HepG2 (cell line): ENCODE measurements around the gene C12orf42. TPM values are rescaled to one million over a fixed set of nuclear protein-coding genes. Genes with fewer than 3 reads are reported as not detected.

ENCODE experiments used
- ATAC-seq: fragments of 200-7000 bp; cut with Tn5 transposase; 3 replicates; pipeline ENCODE4 v1.9.1; 2020; ENCODE audit warnings: mild to moderate bottlenecking, moderate library complexity
- BruUV-seq: library from RNA; stranded (reverse); fragments of 400-500 nt; replicated peaks from 2 replicates; lab custom pipeline; 2021; lab: Mats Ljungman, UMichigan
- CTCF ChIA-PET: fragments of 300-600 bp; formaldehyde crosslinking; extraction: SDS; loops from one replicate; lab custom pipeline; 2021; ENCODE audit warnings: low total read pairs, inconsistent platforms, low intra/inter-chr PET ratio; lab: Yijun Ruan, JAX
- POLR2A ChIA-PET: fragments of 350-600 bp; sonication (Branson Sonifier 250); formaldehyde crosslinking; loops from one replicate; lab custom pipeline; 2020; ENCODE audit warnings: antibody characterized with exemption, inconsistent platforms; lab: Yijun Ruan, JAX
- DNase-seq: peaks from one replicate; pipeline ENCODE4 v3.0.0-alpha.2; 2015; ENCODE audit warnings: low spot score
- FAIRE-seq: peaks from 3 replicates; lab custom pipeline; 2011; peaks lifted over from hg19 to GRCh38; lab: Jason Lieb, UNC
- H2AFZ ChIP-seq: one replicate; pipeline ENCODE4 v1.6.1; 2011; ENCODE audit warnings: low read length, inconsistent platforms
- H3K27ac ChIP-seq: fragments of 300-600 bp; 3 replicates; pipeline ENCODE4 v1.8.0; 2011; ENCODE audit warnings: mixed run types, mild to moderate bottlenecking, mixed read lengths, low read length, inconsistent platforms; ENCODE audit not compliant: insufficient read depth; ENCODE audit errors: extremely low read length
- H3K27me3 ChIP-seq, 2 experiments: fragments of 200-600 bp in 1 of 2; 2 replicates in 1 of 2; 3 replicates in 1 of 2; pipeline versions ENCODE4 v1.6.0 to v1.8.0; 2011; ENCODE audit warnings: low read length in 2 of 2, mild to moderate bottlenecking in 2 of 2, moderate library complexity in 2 of 2, inconsistent platforms in 1 of 2; ENCODE audit not compliant: insufficient read depth in 2 of 2, control insufficient read depth in 1 of 2
- H3K36me3 ChIP-seq, 2 experiments: fragments of 200-600 bp in 1 of 2; replicated peaks in 1 of 2; 2 replicates in 1 of 2; 3 replicates in 1 of 2; pipeline versions ENCODE4 v1.5.1 to v1.8.0; 2011; ENCODE audit warnings: low read length in 2 of 2, inconsistent platforms in 1 of 2; ENCODE audit not compliant: insufficient read depth in 2 of 2, control insufficient read depth in 1 of 2
- H3K4me1 ChIP-seq: 2 replicates; pipeline ENCODE4 v1.5.1; 2012; ENCODE audit warnings: low read length, inconsistent platforms; ENCODE audit not compliant: insufficient read depth
- H3K4me2 ChIP-seq: 2 replicates; pipeline ENCODE4 v1.6.0; 2011; ENCODE audit warnings: low read depth, low read length, inconsistent platforms
- H3K4me3 ChIP-seq, 3 experiments: fragments of 200-600 bp in 1 of 3; sonication (generic), shearing (Covaris generic) in 1 of 3; replicated peaks in 1 of 3; 2 replicates each; pipeline ENCODE4 v1.5.1; 2011 to 2016; ENCODE audit warnings: low read length in 3 of 3, inconsistent platforms in 2 of 3, low read depth in 2 of 3, mild to moderate bottlenecking in 2 of 3, control low read depth in 1 of 3, mixed read lengths in 1 of 3; ENCODE audit not compliant: insufficient read depth in 1 of 3
- H3K79me2 ChIP-seq: one replicate; pipeline ENCODE4 v1.6.1; 2011; ENCODE audit warnings: low read length, inconsistent platforms; ENCODE audit not compliant: insufficient read depth
- H3K9ac ChIP-seq: 2 replicates; pipeline ENCODE4 v1.6.0; 2011; ENCODE audit warnings: mild to moderate bottlenecking, low read depth, low read length, inconsistent platforms; ENCODE audit not compliant: insufficient read depth
- H3K9me3 ChIP-seq: 2 replicates; pipeline ENCODE4 v1.5.1; 2012; ENCODE audit warnings: mild to moderate bottlenecking, low read length
- H4K20me1 ChIP-seq: 2 replicates; pipeline ENCODE4 v1.6.0; 2011; ENCODE audit warnings: inconsistent platforms, mild to moderate bottlenecking, low read length, moderate library complexity; ENCODE audit not compliant: insufficient read depth
- AGO1 ChIP-seq: fragments of 200-400 bp; formaldehyde crosslinking; IDR thresholded peaks from 2 replicates; pipeline ENCODE4 v1.6.1; 2017; ENCODE audit warnings: mild to moderate bottlenecking, low read depth, low read length, moderate library complexity; ENCODE audit not compliant: poor library complexity, severe bottlenecking
- HIVEP1 ChIP-seq: sonication (generic); formaldehyde crosslinking; IDR thresholded peaks from 2 replicates; pipeline ENCODE4 v1.4.0; 2020; ENCODE audit warnings: mild to moderate bottlenecking, missing genetic modification reagents
- HNRNPH1 ChIP-seq: fragments of 200-400 bp; formaldehyde crosslinking; optimal IDR thresholded peaks from 2 replicates; pipeline ENCODE3; 2017; ENCODE audit warnings: mild to moderate bottlenecking, low read depth, low read length
- XRCC5 ChIP-seq: fragments of 200-400 bp; formaldehyde crosslinking; optimal IDR thresholded peaks from 2 replicates; pipeline ENCODE3; 2017; ENCODE audit warnings: mild to moderate bottlenecking, low read length
- ZUFSP ChIP-seq: sonication (generic); formaldehyde crosslinking; IDR thresholded peaks from 2 replicates; pipeline ENCODE4 v1.9.0; 2021; ENCODE audit warnings: missing genetic modification reagents, mild to moderate bottlenecking, borderline replicate concordance
- WGBS: methylation state at CpG from one replicate; pipeline ENCODE4 v1.1.6; 2017; ENCODE audit warnings: low lambda C conversion rate; 5-methylcytosine and 5-hydroxymethylcytosine counted together
- in situ Hi-C: cut with HindIII; loops from 2 replicates; pipeline ENCODE4 v1.10.0; 2017; ENCODE audit warnings: low pct_unique_long_range_greater_than_20kb; ENCODE audit not compliant: extremely low pct_ligation_motif_present
- intact Hi-C: fragments of 100-400 bp; cut with micrococcal nuclease; formaldehyde crosslinking; loops from one replicate; pipeline ENCODE4 v1.10.0; 2022; ENCODE audit not compliant: unreplicated experiment
- polyA plus RNA-seq, 8 experiments: library from polyadenylated mRNA; depleted of rRNA in 3 of 8; stranded (reverse) in 7 of 8; unstranded in 1 of 8; fragments of >200 nt; fragmentation: Illumina TruSeq in 4 of 8; extraction: Trizol in 4 of 8; gene quantifications; 2 replicates each; pipeline versions ENCODE4 v1.2.1 to v1.2.3, GENCODE V29; 2011 to 2016; ENCODE audit warnings: low read depth in 4 of 8, missing spikeins in 1 of 8, mixed read lengths in 1 of 8; ENCODE audit not compliant: insufficient read depth in 1 of 8
- total RNA-seq, 5 experiments: library from RNA; depleted of rRNA; stranded (reverse); fragments of >200 nt; fragmentation: Illumina TruSeq; extraction: Trizol; gene quantifications; 2 replicates each; pipeline ENCODE4 v1.2.3, GENCODE V29; 2016; ENCODE audit warnings: low read depth in 1 of 5

The C12orf42 gene
- total and polyA plus RNA-seq, 2 of the 13 experiments (the other 11 are each of a cell fraction or from before 2014, with no cell fraction given) = not detected

GRCh38 chr12:103495469-103496456, at the start of gene C12orf42 (continued):
- no peak for TF ChIP-seq ZUFSP (CRISPR knock-in tag)
- TF ChIP-seq XRCC5 = no peak
- no peak for TF ChIP-seq HNRNPH1

- H3K4me2 ChIP-seq = no peak overlapping the region
- no peak for FAIRE-seq
- intact Hi-C loops (no loop called here), in situ Hi-C loops (loop anchor here (10.0 kb wide), 1 partner anchor 217 kb away; no protein-coding TSS in a partner anchor)
- no peak for TF ChIP-seq HIVEP1
- no peak for TF ChIP-seq AGO1
- DNase-seq = no peak
- no peaks in the 10 kb centered on the region for H3K4me1 ChIP-seq
- no peaks in the 10 kb centered on the region for H4K20me1 ChIP-seq
- no peak overlapping the region for H2AFZ ChIP-seq
- no peaks in the 10 kb centered on the region for H3K27me3 ChIP-seq
- ChIA-PET POLR2A (no interaction called here), CTCF (no interaction called here)
- no TSS peak for BruUV-seq
- H3K36me3 ChIP-seq = no peaks in the 10 kb centered on the region
- H3K79me2 ChIP-seq = no peaks in the 10 kb centered on the region
- WGBS = 33% methylated on average over 3 of the region's 3 CpGs
- no peak overlapping the region for H3K27ac ChIP-seq
- no peaks in the 10 kb centered on the region for H3K9me3 ChIP-seq
- H3K9ac ChIP-seq = no peak overlapping the region
- no peak for ATAC-seq
- no peak overlapping the region for H3K4me3 ChIP-seq
Observed at GRCh38 chr12:103542078-103542477, 46.3 kb upstream of the C12orf42 start.
